GM19397 (cell line): ENCODE results near the gene CABYR.

Experiments used
- ATAC-seq: cut with Tn5 transposase; IDR thresholded peaks from one replicate; pipeline ENCODE4 v1.9.1; 2021; ENCODE audit warnings: mild to moderate bottlenecking, moderate library complexity; ENCODE audit not compliant: unreplicated experiment

The CABYR gene

GRCh38 chr18:24189007-24189528, 50.2 kb downstream of the CABYR start:
- peak; percentile 88 for ATAC-seq

- no peak for ATAC-seq
Observed at GRCh38 chr18:24189664-24190346, 50.9 kb downstream of the CABYR start.

- no peak for ATAC-seq
Observed at GRCh38 chr18:24190590-24190989, 51.7 kb downstream of the CABYR start.

- no peak for ATAC-seq
Observed at GRCh38 chr18:24195296-24196053, 56.6 kb downstream of the CABYR start.

- no peak for ATAC-seq
Observed at GRCh38 chr18:24196764-24197163, 57.9 kb downstream of the CABYR start.

GRCh38 chr18:24197412-24197811, 58.5 kb downstream of the CABYR start:
- no peak for ATAC-seq

GRCh38 chr18:24198461-24198860, 59.6 kb downstream of the CABYR start:
- ATAC-seq = no peak

- ATAC-seq = no peak
Observed at GRCh38 chr18:24199372-24199962, 60.6 kb downstream of the CABYR start.

- ATAC-seq = no peak
Observed at GRCh38 chr18:24200494-24201290, 61.8 kb downstream of the CABYR start.

GRCh38 chr18:24201699-24202687, 63.1 kb downstream of the CABYR start:
- ATAC-seq = no peak

GRCh38 chr18:24204904-24205303, 66.0 kb downstream of the CABYR start:
- ATAC-seq = no peak

- ATAC-seq = no peak
Observed at GRCh38 chr18:24208270-24209035, 69.6 kb downstream of the CABYR start.

GRCh38 chr18:24209558-24209957, 70.7 kb downstream of the CABYR start:
- no peak for ATAC-seq
